Measurements from ENCODE around the gene PKD1.

DNA sequence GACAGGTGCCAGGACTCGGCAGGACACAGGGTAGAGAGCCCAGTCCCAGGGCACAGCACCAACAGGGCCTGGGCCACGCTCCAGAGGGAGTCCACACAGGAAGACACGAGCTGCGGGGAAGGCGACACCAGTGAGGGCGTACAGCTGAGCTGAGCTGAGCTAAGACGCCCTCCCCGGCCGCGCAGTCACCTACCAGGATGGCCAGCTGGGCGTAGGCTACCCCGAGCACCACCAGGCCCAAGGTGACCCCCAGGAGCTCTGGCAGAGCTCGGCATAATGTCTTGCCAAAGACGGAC lies 45.3 kb downstream of the PKD1 start:
- TF ChIP-seq, protein P1, sequence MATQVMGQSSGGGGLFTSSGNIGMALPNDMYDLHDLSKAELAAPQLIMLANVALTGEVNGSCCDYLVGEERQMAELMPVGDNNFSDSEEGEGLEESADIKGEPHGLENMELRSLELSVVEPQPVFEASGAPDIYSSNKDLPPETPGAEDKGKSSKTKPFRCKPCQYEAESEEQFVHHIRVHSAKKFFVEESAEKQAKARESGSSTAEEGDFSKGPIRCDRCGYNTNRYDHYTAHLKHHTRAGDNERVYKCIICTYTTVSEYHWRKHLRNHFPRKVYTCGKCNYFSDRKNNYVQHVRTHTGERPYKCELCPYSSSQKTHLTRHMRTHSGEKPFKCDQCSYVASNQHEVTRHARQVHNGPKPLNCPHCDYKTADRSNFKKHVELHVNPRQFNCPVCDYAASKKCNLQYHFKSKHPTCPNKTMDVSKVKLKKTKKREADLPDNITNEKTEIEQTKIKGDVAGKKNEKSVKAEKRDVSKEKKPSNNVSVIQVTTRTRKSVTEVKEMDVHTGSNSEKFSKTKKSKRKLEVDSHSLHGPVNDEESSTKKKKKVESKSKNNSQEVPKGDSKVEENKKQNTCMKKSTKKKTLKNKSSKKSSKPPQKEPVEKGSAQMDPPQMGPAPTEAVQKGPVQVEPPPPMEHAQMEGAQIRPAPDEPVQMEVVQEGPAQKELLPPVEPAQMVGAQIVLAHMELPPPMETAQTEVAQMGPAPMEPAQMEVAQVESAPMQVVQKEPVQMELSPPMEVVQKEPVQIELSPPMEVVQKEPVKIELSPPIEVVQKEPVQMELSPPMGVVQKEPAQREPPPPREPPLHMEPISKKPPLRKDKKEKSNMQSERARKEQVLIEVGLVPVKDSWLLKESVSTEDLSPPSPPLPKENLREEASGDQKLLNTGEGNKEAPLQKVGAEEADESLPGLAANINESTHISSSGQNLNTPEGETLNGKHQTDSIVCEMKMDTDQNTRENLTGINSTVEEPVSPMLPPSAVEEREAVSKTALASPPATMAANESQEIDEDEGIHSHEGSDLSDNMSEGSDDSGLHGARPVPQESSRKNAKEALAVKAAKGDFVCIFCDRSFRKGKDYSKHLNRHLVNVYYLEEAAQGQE (IDR thresholded peaks at IDR 0.05; ENCODE audit: insufficient read depth in 1 of 2, low read depth in 2 of 2, low read length in 2 of 2), result no peak
- TF ChIP-seq TAF1 (IDR thresholded peaks at IDR 0.05; ENCODE audit: borderline replicate concordance, insufficient read depth, low read length), result no peak
- TF ChIP-seq POLR2AphosphoS5 (IDR thresholded peaks at IDR 0.05; ENCODE audit: low read depth, low read length), result no peak
- TF ChIP-seq SIN3A (IDR thresholded peaks at IDR 0.05; ENCODE audit: borderline replicate concordance, insufficient read depth, low read length), result no peak
- no peak for TF ChIP-seq FOXP2 (optimal IDR thresholded peaks at IDR 0.05; ENCODE audit: borderline replicate concordance, extremely low read depth, extremely low read length, insufficient read depth)

Measured in PFSK-1 (cell line).